Measurements from ENCODE around the gene PARD3. TPM values are rescaled to one million over a fixed set of nuclear protein-coding genes. Genes with fewer than 3 reads are reported as not detected.

Gene PARD3
- total RNA-seq, 4 donors from 2014 or later, result 27.3 to 65.3 (median 55.6) TPM

GRCh38 chr10:34228066-34228465 is 587.0 kb downstream of the PARD3 start:
- TF ChIP-seq POLR2AphosphoS5 (IDR thresholded peaks at IDR 0.05) (no peak), EP300 (IDR thresholded peaks at IDR 0.05; ENCODE audit: low read depth) (no peak), CTCF (IDR thresholded peaks at IDR 0.05) (no peak), POLR2A (IDR thresholded peaks at IDR 0.05) (no peak)
- Histone ChIP-seq H3K27ac (no peak overlapping the region), H3K27me3 (no peaks in the 10 kb centered on the region), H3K9me3 (peaks cover 4 to 6% of the 10 kb centered on the region in 2 donors), H3K36me3 (no peaks in the 10 kb centered on the region), H3K4me1 (peaks cover 0 to 6% (median 0%) of the 10 kb centered on the region in 4 donors), H3K4me3 (no peak overlapping the region)
- DNase-seq, result no peak
- intact Hi-C loops (cut with DNase I; ENCODE audit: low total_unique reads), result no loop called here
- WGBS, 2 donors (ENCODE audit: low coverage in 1 of 2), result 83 to 86% methylated on average over 7 of the region's 7 CpGs
- in situ Hi-C loops (cut with MboI; ENCODE audit: low pct_ligation_motif_present in 1 of 4, low pct_unique_long_range_greater_than_20kb in 1 of 4, low sequenced_read_pairs in 3 of 4), result no loop called here

GRCh38 chr10:34224639-34225038 is 590.5 kb downstream of the PARD3 start:
- no peak for DNase-seq
- H3K4me3 ChIP-seq, result no peak overlapping the region
- WGBS, 2 donors (ENCODE audit: low coverage in 1 of 2), result 79 to 81% methylated on average over 5 of the region's 5 CpGs
- intact Hi-C loops (cut with DNase I; ENCODE audit: low total_unique reads) (no loop called here), in situ Hi-C loops (cut with MboI; ENCODE audit: low pct_ligation_motif_present in 1 of 4, low pct_unique_long_range_greater_than_20kb in 1 of 4, low sequenced_read_pairs in 3 of 4) (no loop called here)
- H3K27me3 ChIP-seq, result no peaks in the 10 kb centered on the region
- peaks cover 0 to 3% (median 0%) of the 10 kb centered on the region in 4 donors for H3K4me1 ChIP-seq
- TF ChIP-seq EP300 (IDR thresholded peaks at IDR 0.05; ENCODE audit: low read depth) (no peak), CTCF (IDR thresholded peaks at IDR 0.05) (no peak), POLR2AphosphoS5 (IDR thresholded peaks at IDR 0.05) (no peak), POLR2A (IDR thresholded peaks at IDR 0.05) (no peak)
- H3K9me3 ChIP-seq, result peaks cover 4 to 6% of the 10 kb centered on the region in 2 donors
- H3K36me3 ChIP-seq, result no peaks in the 10 kb centered on the region
- H3K27ac ChIP-seq, result no peak overlapping the region

- Histone ChIP-seq H3K4me1 (peaks cover 0 to 3% (median 0%) of the 10 kb centered on the region in 4 donors), H3K27ac (no peak overlapping the region), H3K4me3 (no peak overlapping the region), H3K27me3 (no peaks in the 10 kb centered on the region), H3K9me3 (peaks cover 4 to 6% of the 10 kb centered on the region in 2 donors), H3K36me3 (no peaks in the 10 kb centered on the region)
- TF ChIP-seq POLR2AphosphoS5 (IDR thresholded peaks at IDR 0.05) (no peak), EP300 (IDR thresholded peaks at IDR 0.05; ENCODE audit: low read depth) (no peak), CTCF (IDR thresholded peaks at IDR 0.05) (no peak), POLR2A (IDR thresholded peaks at IDR 0.05) (no peak)
- 43 to 71% methylated on average over 1 of the region's 1 CpG for WGBS, 2 donors (ENCODE audit: low coverage in 1 of 2)
- DNase-seq, result no peak
- intact Hi-C loops (cut with DNase I; ENCODE audit: low total_unique reads) (no loop called here), in situ Hi-C loops (cut with MboI; ENCODE audit: low pct_ligation_motif_present in 1 of 4, low pct_unique_long_range_greater_than_20kb in 1 of 4, low sequenced_read_pairs in 3 of 4) (no loop called here)
Observed at GRCh38 chr10:34223658-34224057, 591.4 kb downstream of the PARD3 start.

- no peak for DNase-seq
- 88% methylated on average over 4 of the region's 4 CpGs; no CpG with 5 or more reads in 1 of the 2 donors for WGBS, 2 donors (ENCODE audit: low coverage in 1 of 2)
- intact Hi-C loops (cut with DNase I; ENCODE audit: low total_unique reads) (no loop called here), in situ Hi-C loops (cut with MboI; ENCODE audit: low pct_ligation_motif_present in 1 of 4, low pct_unique_long_range_greater_than_20kb in 1 of 4, low sequenced_read_pairs in 3 of 4) (no loop called here)
- no peaks in the 10 kb centered on the region for H3K36me3 ChIP-seq
- H3K27ac ChIP-seq, result no peak overlapping the region
- H3K27me3 ChIP-seq, result no peaks in the 10 kb centered on the region
- peaks cover 0 to 3% (median 0%) of the 10 kb centered on the region in 4 donors for H3K4me1 ChIP-seq
- H3K9me3 ChIP-seq, result peaks cover 3 to 6% of the 10 kb centered on the region in 2 donors
- TF ChIP-seq CTCF (IDR thresholded peaks at IDR 0.05) (no peak), EP300 (IDR thresholded peaks at IDR 0.05; ENCODE audit: low read depth) (no peak), POLR2A (IDR thresholded peaks at IDR 0.05) (no peak), POLR2AphosphoS5 (IDR thresholded peaks at IDR 0.05) (no peak)
- H3K4me3 ChIP-seq, result no peak overlapping the region
Observed at GRCh38 chr10:34222359-34222758, 592.7 kb downstream of the PARD3 start.
